GM18873 (cell line): Measurements from ENCODE around the gene NFIA.

ENCODE experiments used
- ATAC-seq: cut with Tn5 transposase; IDR thresholded peaks from one replicate; pipeline ENCODE4 v1.9.1; 2021; ENCODE audit warnings: mild to moderate bottlenecking, moderate library complexity, moderate number of reproducible peaks; ENCODE audit not compliant: unreplicated experiment, low FRiP score

NFIA gene

DNA sequence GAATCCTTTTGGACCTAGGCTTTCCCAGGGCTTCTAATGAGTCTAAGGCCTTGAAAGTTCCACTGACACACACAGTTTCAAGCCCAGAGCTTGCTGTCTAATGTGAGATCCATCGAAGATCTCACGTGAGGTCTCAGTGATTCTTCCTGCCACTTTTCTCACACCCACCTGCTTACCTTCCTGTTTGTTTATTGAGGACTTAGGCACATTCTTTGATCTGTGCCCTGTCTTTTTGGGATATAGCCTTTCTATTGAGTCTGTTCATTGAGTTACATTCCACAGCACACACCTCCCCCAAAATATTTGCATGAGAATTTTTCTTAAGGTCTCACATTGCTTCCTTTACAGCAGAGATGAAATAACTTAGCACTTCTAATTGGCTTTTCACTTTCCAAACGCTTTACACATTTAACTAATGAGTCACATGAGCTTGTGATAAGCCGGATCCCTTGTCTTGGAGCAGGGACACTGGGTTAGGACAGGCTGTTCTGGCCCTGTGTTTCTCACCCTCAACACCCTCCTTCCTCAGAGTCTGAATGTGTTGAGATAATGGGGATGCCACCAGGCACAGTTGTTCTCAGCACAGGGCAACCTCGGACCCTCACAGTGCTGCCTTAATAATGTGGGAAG is 354.2 kb downstream of the NFIA start:
- ATAC-seq, result no peak

GRCh38 chr1:61439234-61439633 is 356.9 kb downstream of the NFIA start:
- ATAC-seq, result no peak

- ATAC-seq, result no peak
Measured at GRCh38 chr1:61441723-61442262, 359.4 kb downstream of the NFIA start.

- ATAC-seq, result no peak
Measured at GRCh38 chr1:61442544-61442943, 360.2 kb downstream of the NFIA start.

DNA sequence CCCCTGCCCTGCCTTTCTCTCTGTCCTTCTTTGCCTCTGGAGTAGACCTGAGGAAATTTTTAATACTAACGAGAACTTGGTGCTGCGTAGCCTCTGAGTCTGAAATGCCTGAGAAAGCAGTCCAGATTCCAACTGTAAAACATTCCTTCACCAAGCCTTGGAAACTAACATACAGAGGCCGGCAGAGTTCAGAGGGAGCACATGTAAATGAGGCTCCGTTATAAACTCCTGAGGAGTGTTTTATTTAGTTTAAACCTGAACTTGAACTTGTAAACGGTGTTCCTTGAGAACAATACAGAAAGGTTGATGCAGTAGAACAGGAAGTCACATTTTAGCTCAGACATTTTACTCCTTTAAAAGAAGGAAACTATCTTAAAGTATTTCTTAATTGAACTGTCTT is 361.9 kb downstream of the NFIA start:
- no peak for ATAC-seq

DNA sequence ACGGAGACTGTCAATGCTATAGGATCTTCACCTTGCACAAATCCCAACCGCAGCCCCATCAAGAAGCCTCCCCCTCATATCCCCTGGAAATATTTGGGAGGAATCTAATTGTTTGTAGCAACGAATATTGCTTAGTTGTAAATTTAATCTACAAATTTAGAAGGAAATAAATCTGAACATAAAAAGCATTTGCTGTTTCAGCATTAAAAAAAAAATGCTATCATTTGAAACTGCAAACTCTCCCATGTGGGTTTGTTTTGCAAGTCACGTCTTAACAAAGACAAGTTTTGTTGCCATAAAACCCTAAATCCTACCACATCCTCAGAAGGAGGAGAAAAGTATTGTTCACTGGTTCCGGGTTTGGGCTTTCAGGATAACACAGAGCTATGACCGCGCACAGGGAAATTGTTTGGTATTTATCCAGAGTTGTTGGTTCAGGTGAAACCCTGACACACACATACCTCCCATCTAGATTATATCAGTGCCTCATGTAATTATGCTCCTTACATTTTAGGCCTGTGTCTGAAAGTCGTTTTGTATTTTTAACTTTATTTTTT is 363.0 kb downstream of the NFIA start:
- ATAC-seq, result no peak

DNA sequence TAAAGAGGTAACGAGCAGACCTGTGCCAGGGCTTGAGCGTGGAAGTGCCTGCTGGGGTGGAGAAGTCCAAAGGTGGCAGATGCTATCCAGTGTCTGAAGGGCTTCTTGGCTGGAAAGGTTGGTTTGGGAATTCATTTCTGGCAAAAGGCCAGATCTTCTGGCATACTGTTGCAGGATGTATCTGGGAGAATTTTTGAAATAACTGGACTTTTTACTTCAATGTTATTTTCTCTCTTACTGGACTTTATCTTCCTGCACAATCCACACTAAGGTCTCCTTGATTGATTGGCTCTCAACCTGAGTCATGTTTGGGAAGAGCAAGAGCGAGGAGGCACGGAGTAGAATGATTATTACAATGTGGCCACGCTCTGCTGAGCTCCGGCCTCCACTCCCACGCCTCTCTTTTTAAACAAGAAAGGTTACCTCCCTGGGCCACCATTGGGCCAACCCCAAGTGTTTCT is 364.2 kb downstream of the NFIA start:
- no peak for ATAC-seq

GRCh38 chr1:61447106-61447967 is 365.0 kb downstream of the NFIA start:
- ATAC-seq, result no peak

GRCh38 chr1:61447968-61448430 is 365.6 kb downstream of the NFIA start:
- no peak for ATAC-seq

DNA sequence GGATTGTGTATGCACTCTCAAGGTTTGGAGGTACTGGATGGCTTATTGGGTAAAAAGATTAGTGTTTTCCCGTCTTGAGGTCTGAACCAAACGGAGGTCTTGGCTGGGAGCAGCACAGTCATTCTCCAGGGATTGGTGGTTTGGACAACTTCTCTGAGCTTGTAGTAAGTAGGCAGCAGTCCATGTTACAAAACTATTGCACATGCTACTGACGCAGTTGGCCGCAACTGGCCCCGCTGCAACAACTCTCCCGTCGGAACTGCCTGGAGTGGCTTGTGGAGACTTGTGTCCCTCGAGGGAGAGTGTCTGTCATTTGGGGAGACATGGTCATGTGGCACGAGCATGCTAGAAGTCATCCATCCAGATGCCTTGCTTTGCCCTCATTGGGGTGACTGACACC is 366.6 kb downstream of the NFIA start:
- no peak for ATAC-seq

- ATAC-seq, result no peak
Measured at GRCh38 chr1:61449410-61449809, 367.0 kb downstream of the NFIA start.

DNA sequence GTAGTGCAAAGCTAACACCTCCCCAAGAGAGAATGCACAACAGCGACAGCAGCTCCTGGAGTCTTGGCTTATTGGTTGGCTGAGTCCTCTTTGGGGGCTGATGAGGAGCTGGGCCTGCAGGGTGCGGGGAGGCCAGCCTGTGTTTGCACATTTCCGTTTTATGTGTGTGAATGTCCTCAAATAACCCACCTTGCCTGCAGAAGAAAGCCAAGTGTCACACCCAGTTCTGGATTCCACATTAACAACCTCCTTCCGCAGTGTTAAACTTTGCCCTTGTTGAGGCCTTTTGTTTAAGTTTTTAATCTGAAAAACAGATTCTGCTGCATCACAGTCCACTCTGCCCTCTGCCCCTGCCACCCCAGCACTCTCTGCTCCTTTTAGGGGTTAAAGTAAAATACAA is 368.1 kb downstream of the NFIA start:
- no peak for ATAC-seq

- ATAC-seq, result no peak
Measured at GRCh38 chr1:61450872-61451571, 368.7 kb downstream of the NFIA start.

DNA sequence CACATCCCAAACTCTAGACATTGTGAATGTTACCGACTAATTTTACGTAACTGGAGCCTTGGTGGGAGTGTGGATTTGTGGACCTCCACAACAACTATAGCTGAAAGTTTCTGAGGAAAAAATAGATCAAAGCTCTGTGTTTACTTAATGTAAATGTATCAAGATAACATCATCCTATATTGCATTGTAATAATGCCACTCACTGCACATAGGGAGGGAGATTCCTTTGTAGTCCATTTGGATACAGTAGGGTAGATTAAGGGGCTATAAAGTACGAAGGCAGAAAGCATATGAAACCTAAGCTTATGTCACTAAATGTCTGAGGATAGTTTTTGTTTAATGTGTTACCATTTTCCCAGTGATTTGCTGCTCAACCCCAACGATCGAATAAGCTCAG is 369.2 kb downstream of the NFIA start:
- no peak for ATAC-seq

GRCh38 chr1:61452176-61453035 is 370.0 kb downstream of the NFIA start:
- no peak for ATAC-seq

GRCh38 chr1:61453111-61453961 is 371.0 kb downstream of the NFIA start:
- peak; percentile 78 for ATAC-seq

- no peak for ATAC-seq
Measured at GRCh38 chr1:61455400-61455799, 373.0 kb downstream of the NFIA start.

GRCh38 chr1:61457526-61458040 is 375.2 kb downstream of the NFIA start:
- ATAC-seq, result no peak

DNA sequence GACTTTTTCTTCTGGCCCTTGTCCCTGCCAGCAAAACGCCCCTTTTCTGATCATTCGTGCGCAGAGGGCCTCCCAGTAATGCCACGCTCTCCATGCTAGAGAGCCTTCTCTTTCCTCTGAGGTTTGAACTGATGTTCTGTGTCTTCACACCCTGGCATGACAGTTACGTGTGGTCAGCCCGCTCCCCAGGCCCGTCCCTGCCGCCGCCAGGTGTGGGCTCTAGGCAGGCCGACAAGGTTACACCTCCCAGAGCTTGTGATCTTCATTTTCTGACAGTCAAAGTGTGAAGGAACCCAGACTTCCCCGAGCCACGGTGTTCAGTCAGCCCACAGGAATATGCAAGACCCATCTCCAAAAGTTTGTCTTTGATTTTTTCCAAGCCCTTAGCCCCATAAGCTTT is 377.0 kb downstream of the NFIA start:
- no peak for ATAC-seq
